GM21528 (cell line): ENCODE measurements around the gene SLC15A2.
"Not testable (repeated sequence)": the region's sequence is repeated elsewhere in the genome, so short reads cannot be mapped to it uniquely, and the experiment has no call there.

Experiments used
- ATAC-seq: cut with Tn5 transposase; IDR thresholded peaks from one replicate; pipeline ENCODE4 v1.9.1; 2021; ENCODE audit warnings: mild to moderate bottlenecking, moderate library complexity; ENCODE audit not compliant: unreplicated experiment, low FRiP score

Gene SLC15A2

GRCh38 chr3:121894301-121894990, at the start of gene SLC15A2:
TSS of gene SLC15A2 (plus strand) at chr3:121894401. CDS start at chr3:121894477, 76 bp downstream.
- ATAC-seq, result no peak

GRCh38 chr3:121844892-121845291, 49.3 kb upstream of the SLC15A2 start:
- no peak for ATAC-seq

- no peak for ATAC-seq
These were observed 41.9 kb upstream of the SLC15A2 start for GRCh38 chr3:121852256-121852655.

GRCh38 chr3:121855555-121855954, 38.6 kb upstream of the SLC15A2 start:
- ATAC-seq, result no peak

GRCh38 chr3:121857778-121858177, 36.4 kb upstream of the SLC15A2 start:
- not testable (repeated sequence) for ATAC-seq

DNA sequence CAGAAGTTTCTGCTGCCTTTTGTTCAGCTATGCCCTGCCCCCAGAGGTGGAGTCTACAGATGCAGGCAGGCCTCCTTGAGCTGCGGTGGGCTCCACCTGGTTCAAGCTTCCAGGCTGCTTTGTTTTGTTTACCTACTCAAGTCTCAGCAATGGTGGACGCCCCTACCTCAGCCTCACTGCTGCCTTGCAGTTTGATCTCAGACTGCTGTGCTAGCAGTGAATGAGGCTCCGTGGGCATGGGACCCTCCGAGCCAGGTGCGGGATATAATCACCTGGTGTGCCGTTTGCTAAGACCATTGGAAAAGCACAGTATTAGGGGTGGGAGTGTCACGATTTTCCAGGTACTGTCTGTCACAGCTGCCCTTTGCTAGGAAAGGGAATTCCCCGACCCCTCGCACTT, 31.0 kb upstream of the SLC15A2 start:
- ATAC-seq, result not testable (repeated sequence)

DNA sequence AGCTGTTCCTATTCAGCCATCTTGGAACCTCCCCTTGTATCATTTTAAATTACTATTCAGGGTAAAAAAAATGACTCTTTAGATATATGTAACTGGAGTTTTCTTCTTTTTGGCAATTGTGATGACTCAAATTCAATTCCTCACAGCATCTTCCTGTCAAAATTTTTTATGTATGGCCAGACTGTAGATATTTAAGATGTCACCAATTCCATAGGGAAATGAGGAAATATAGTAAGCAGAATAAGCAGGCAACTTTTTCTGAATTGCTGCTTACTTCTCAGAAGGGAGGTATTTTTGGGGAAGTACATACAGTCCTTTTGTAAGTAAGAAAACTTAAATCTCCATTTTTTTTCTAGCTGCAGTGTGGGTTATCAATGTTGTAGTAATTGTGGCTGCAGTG, 30.4 kb upstream of the SLC15A2 start:
- no peak for ATAC-seq

- no peak for ATAC-seq
These were observed 24.5 kb upstream of the SLC15A2 start for GRCh38 chr3:121869736-121870135.

DNA sequence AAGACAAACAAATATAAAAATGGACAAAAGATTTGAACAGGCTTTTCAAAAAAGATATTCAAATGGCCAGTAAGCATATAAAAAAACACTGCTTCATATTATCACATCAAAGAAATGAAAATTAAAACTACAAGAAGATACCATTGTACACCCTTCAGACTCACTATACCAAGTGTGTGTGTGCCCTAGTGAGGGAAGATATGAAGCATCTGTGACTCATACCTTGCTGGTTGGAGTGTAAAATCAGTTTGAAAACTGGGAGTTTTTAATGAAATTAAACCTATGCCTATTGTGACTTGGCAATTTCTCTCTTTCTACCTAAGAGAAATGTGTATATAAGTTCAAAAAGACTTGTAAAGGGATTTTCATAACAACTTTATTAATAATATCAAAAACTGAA, 23.5 kb upstream of the SLC15A2 start:
- ATAC-seq, result no peak

- ATAC-seq, result no peak
These were observed 22.8 kb upstream of the SLC15A2 start for GRCh38 chr3:121871430-121871829.

DNA sequence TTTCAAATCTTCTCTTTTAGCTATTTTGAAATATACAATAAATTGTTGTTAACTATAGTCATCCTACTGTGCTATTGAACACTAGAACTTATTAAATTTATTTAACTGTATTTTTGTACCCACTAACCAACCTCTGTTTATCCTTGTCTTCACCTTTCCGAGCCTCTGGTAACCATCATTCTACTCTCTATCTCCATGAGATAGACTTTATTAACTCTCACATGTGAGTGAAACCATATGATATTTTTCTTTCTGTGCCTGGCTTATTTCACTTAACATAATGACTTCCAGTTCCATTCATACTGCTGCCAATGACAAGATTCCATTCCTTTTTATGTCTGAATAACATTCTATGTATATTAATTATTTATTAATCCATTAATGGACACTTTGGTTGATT, 15.8 kb upstream of the SLC15A2 start:
- no peak for ATAC-seq

DNA sequence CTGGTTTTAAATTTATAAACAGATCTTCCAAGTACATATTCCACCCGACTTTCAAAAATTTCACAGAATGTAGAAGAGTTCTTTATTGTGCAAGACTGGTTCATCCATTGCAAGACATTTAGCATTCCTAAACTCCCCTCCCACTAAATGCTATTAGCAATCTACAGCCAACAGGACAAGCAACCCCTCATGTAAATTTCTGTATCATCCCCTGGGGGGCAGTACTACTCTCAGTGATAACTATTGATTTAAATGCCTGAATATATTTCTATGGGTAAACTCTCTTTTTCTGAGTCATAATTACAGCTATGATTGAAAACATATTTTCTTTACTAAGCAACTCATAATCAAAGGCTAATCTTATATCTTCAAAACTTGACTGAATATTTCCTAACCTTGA, 10.7 kb upstream of the SLC15A2 start:
- ATAC-seq, result no peak

DNA sequence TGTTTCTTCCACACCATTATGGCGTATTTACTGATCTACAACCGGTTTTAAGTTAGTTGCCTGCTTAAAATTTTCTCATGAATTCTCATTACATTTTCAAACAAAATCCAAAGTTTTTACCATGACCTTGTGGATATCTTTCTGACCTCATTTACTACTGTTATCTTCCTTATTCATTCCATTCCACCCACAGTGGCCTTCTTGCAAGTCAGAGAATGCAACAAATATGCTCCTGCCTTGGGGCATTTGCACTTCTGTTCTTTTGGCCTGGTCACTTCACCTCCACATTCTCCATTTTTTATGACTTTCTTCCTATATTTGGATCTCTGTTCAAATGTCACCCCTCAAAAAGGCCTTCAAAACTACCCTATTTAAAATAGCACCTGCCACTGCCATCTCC, 8.8 kb upstream of the SLC15A2 start:
- no peak for ATAC-seq

DNA sequence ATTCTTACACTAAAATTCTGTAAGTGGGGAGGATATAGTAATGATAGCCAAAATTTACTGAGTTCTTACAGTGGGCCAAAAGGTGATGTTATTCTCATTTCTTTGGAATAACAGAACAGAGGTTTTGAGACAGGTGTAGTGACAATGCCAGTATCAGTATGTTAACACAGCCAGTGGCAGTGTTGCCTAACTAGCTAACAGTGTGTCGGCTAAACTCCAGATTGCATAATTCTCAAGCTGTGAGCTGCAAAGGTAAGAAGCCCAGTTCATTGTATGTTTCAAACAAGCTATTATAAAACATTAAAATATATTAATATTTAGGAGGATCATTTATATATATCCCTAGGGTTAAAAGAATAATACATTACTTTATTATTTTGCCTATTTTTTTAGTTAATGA, 920 bp downstream of the SLC15A2 start:
- no peak for ATAC-seq

DNA sequence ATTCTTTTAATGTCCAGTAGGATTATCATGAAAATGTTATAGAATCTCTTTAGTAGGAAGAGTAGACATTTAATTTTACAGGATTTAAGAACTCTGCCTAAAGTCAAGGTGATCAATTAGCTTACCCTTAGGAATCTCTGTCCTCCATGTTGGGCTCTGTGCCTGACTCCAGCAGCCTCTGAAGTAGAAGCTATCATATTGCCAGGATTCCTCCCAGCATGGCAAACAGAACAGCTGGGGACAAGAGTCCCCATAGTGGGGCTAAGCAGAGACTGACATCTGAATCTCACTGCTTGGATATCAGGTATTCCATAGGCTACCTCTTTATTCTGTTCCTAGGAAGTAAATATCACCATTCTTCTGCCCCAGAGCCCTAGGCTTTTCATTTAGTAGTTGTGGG, 1.5 kb downstream of the SLC15A2 start:
- ATAC-seq, result no peak

DNA sequence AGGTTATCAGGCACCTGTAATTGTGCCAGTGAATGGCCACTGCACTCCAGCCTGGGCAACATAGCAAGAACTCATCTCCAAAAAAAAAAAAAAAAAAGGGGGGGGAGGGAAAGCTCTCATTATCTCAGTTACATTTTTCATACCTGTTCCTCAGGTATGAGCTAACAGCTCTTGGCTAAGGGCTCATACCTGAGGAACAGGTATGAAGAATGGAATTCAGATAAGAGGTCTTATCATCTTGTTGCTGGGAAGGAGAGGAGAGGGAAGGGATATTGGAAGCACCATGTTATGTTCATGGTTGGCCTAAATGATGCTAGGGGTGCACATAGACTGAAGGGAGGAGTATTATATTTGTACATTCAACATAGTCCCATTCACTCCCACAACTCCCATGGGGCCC, 2.6 kb downstream of the SLC15A2 start:
- no peak for ATAC-seq

DNA sequence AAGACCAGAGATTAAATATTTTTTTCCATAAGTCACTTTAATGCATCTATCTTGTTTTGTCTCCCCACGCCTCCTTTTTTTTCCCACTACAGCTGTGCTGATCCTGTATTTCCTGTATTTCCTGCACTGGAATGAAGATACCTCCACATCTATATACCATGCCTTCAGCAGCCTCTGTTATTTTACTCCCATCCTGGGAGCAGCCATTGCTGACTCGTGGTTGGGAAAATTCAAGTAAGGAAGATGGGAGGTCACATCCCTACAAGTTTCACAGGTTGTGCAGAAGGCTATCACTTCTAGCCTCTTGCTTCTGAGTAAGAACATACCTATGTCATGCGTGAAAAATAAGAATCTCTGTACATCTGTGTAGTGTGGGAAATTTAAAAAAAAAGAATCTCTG, 3.1 kb downstream of the SLC15A2 start:
- no peak for ATAC-seq

DNA sequence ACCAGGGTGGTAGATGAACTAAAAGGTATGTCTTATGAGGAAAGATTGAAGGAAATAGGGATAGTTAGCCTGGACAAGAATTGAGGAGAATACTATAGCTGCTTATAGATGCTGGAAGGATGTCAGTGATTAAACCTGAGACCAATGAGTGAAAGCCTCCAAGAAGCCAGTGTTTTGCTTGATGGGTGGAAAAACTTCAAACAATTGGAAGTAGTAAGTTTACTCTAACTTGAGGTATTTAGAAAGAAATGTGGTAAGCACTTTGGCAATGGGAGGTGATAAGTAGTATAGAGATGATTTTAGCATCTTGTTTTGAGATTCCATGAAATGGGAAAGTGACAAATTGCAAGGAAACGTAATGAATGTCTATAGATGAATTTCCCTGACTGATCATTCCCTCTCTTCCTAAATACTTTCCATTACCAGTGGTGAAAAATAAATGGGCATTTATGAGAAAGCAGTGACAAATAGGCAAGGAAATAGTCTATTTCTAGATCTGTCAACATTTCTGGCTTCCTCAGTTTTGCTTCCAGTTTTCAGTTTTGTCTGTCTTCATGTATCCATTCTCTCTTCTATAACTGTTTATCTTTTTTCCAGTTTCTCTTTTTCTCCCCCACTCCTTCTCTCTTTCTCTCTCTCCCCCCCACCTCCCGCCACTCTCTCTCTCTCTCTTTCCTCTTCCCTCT, 19.2 kb downstream of the SLC15A2 start:
- ATAC-seq, result no peak

DNA sequence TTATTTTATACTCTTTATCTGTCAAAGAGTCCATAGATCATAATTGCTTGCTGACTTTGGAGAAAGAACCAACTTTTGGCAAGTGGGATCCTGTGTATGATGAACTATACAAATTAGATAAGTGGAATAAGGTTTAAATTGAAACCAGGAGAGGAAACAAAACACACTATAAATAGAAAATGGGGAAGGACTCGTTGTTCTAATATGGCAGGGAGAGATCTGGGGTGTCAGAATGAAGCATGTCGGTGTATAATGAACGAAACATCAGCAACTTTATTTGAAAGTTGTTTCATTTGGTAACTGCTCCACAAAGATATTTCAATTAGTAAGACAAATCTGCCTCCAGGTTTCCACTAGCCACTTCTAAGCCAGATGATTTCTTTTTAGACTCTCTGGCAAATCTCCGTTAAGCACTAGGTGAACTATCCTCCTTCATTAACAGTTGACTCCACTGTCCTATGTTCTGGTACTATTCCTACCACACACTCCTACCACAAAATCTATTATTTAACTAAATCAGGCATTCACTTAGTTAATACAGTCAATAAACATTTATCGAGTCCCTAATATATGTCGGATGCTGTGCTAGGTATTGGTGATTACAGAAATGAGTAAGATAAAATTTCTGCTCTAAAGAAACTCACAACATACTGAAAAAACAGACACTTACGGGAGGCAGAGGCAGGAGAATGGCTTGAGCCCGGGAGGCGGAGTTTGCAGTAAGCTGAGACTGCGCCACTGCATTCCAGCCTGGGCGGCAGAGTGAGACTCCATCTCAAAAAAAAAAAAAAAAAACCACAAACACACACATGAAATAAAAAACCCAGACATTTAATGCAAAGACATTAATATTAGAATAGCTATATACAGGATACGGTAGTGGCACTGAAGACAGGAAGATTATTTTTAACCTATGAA, 20.1 kb downstream of the SLC15A2 start:
- ATAC-seq, result no peak

- no peak for ATAC-seq
These were observed 22.0 kb downstream of the SLC15A2 start for GRCh38 chr3:121916189-121916588.

DNA sequence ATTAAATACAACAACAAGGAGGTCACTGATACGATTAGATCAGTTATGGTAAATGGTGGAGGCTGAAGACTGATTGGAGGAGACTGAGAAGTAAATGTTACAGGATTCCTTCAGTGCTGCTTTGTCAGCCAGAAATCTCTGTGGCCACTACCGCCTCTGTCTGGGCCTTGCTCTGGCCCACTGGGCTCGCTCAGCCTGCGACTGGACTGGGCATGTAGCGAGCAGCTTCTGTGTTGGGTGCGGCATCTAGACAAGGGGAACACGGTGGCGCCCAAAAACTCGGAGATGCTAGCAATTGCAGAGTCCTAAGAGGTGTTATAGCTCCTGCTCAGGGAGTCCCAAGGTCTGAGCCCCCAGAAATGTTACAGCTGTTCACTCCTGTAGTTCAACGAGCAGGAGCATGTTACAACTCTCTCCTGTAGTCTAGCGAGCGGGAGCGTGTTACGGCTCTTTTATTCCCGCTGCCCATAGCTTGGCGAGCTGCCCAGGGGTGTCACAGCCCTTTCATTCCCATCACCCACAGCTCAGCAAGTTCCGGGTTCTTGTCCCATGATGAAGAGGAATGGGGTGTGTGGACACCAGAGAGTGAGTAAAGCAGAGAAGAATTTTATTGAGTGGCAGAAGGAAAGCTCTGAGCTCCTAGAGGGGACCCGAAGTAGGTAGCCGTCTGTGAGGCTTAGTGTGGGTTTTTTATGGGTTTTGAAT, 24.7 kb downstream of the SLC15A2 start:
- ATAC-seq, result no peak
